Uterus (tissue), 4 donors: ENCODE data around the gene GMCL2. TPM values are rescaled to one million over a fixed set of nuclear protein-coding genes. Genes with fewer than 3 reads are reported as not detected.
"Not testable (repeated sequence)": the region's sequence is repeated elsewhere in the genome, so short reads cannot be mapped to it uniquely, and the experiment has no call there.

Experiments used
- DNase-seq, 2 donors: peaks; one replicate each; pipeline ENCODE4 v3.0.0-alpha.2; 2019 to 2020
- H3K27ac ChIP-seq, 2 donors: fragments of 200-600 bp; sonication (generic); 1 replicate in 1 of 2; 2 replicates in 1 of 2; pipeline ENCODE4 v1.5.1; 2016 to 2018
- H3K27me3 ChIP-seq, 2 donors: fragments of 200-600 bp; sonication (generic); one replicate each; pipeline ENCODE4 v1.5.1; 2018 to 2019; ENCODE audit warnings: control low read depth in 1 of 2
- H3K36me3 ChIP-seq, 2 donors: fragments of 200-600 bp; sonication (generic); one replicate each; pipeline ENCODE4 v1.5.1; 2019; ENCODE audit warnings: control low read depth in 1 of 2
- H3K4me1 ChIP-seq, 2 donors: fragments of 200-600 bp; sonication (generic); one replicate each; pipeline ENCODE4 v1.5.1; 2018 to 2019; ENCODE audit warnings: control low read depth in 1 of 2
- H3K4me3 ChIP-seq, 2 donors: fragments of 200-600 bp; sonication (generic); 1 replicate in 1 of 2; 2 replicates in 1 of 2; pipeline ENCODE4 v1.5.1; 2018 to 2019; ENCODE audit warnings: mild to moderate bottlenecking in 1 of 2
- H3K9me3 ChIP-seq, 2 donors: fragments of 200-600 bp; sonication (generic); one replicate each; pipeline ENCODE4 v1.5.1; 2019; ENCODE audit warnings: control low read depth in 1 of 2
- CTCF ChIP-seq, 4 experiments: fragments of 200-600 bp in 2 of 4; fragments of 450-650 bp in 2 of 4; sonication (generic) in 2 of 4; IDR thresholded peaks; one replicate each; pipeline ENCODE4 v1.5.1; 2016 to 2019; ENCODE audit warnings: antibody characterized with exemption in 4 of 4, mild to moderate bottlenecking in 2 of 4, moderate library complexity in 1 of 4
- POLR2A ChIP-seq, 2 donors: fragments of 450-650 bp; IDR thresholded peaks; one replicate each; pipeline ENCODE4 v1.6.1; 2016; ENCODE audit warnings: antibody characterized with exemption in 2 of 2, mild to moderate bottlenecking in 1 of 2, moderate library complexity in 1 of 2
- intact Hi-C: fragments of 100-400 bp; cut with DNase I; formaldehyde crosslinking; loops from one replicate; pipeline ENCODE4 v1.15.1; 2023; ENCODE audit warnings: low total_unique reads
- total RNA-seq, 4 donors: library from RNA; depleted of rRNA in 3 of 4; stranded (reverse); fragments of >200 nt in 3 of 4; gene quantifications; one replicate each; pipeline versions ENCODE4 v1.1.0 to v1.2.4, GENCODE V29; 2014 to 2023
- donor health status: DM: yes; HTN: yes; CAD: no.

The GMCL2 gene
- total RNA-seq, 4 donors from 2014 or later: not detected

GRCh38 chr5:178230879-178231538 is 43.8 kb upstream of the GMCL2 start:
- peak in 1 of 2 donors; percentile 31 for DNase-seq
- H3K27me3 ChIP-seq: no peaks in the 10 kb centered on the region
- peaks cover 0 to 14% of the 10 kb centered on the region in 2 donors for H3K4me1 ChIP-seq
- no peaks in the 10 kb centered on the region for H3K9me3 ChIP-seq
- intact Hi-C loops: no loop called here
- no peaks in the 10 kb centered on the region for H3K36me3 ChIP-seq
- peak overlapping the region; percentile 66 to 73 for H3K4me3 ChIP-seq
- peak overlapping the region in 1 of 2 donors; percentile 95 for H3K27ac ChIP-seq
- TF ChIP-seq POLR2A (IDR thresholded peaks at IDR 0.05) (no peak), CTCF (IDR thresholded peaks at IDR 0.05) (no peak)

GRCh38 chr5:178229861-178230260 is 42.7 kb upstream of the GMCL2 start:
- no peak overlapping the region for H3K4me3 ChIP-seq
- DNase-seq: no peak
- H3K27me3 ChIP-seq: no peaks in the 10 kb centered on the region
- TF ChIP-seq CTCF (IDR thresholded peaks at IDR 0.05): no peak
- no peak for TF ChIP-seq POLR2A (IDR thresholded peaks at IDR 0.05)
- no peaks in the 10 kb centered on the region for H3K9me3 ChIP-seq
- intact Hi-C loops: no loop called here
- no peaks in the 10 kb centered on the region for H3K36me3 ChIP-seq
- peaks cover 0 to 14% of the 10 kb centered on the region in 2 donors for H3K4me1 ChIP-seq
- H3K27ac ChIP-seq: no peak overlapping the region

GRCh38 chr5:178229111-178229510 is 41.9 kb upstream of the GMCL2 start:
- DNase-seq: not testable (repeated sequence)

DNA sequence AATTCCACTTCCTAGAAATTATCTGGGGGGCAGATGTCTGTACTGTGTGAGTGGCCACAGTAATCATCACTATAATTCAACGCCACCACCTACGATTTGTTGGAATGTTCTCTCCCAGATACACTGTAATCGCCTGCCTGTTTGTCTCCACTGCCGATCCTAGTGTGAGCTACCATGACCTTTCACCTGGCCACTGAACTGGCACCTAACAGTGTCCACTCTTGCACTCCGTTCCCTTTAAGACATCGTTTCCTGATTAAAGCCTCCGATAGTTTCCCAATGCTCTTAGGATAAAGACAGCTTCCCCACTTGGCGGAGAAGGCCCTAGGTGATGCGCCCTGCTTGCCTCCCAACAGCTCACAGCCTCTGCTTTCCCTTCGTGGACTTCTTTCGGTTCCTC is 41.4 kb upstream of the GMCL2 start:
- peaks cover 0 to 14% of the 10 kb centered on the region in 2 donors for H3K4me1 ChIP-seq
- no peak for DNase-seq
- H3K27ac ChIP-seq: no peak overlapping the region
- H3K9me3 ChIP-seq: no peaks in the 10 kb centered on the region
- no peaks in the 10 kb centered on the region for H3K36me3 ChIP-seq
- H3K4me3 ChIP-seq: no peak overlapping the region
- intact Hi-C loops: no loop called here
- H3K27me3 ChIP-seq: no peaks in the 10 kb centered on the region
- TF ChIP-seq POLR2A (IDR thresholded peaks at IDR 0.05): no peak
- TF ChIP-seq CTCF (IDR thresholded peaks at IDR 0.05): no peak

More at GRCh38 chr5:178229111-178229510, 41.9 kb upstream of the GMCL2 start:
- H3K36me3 ChIP-seq, H3K27me3 ChIP-seq, H3K4me3 ChIP-seq, H3K27ac ChIP-seq, H3K9me3 ChIP-seq, intact Hi-C loops: not testable (repeated sequence)
- peaks cover 0 to 14% of the 10 kb centered on the region in 2 donors for H3K4me1 ChIP-seq

DNA sequence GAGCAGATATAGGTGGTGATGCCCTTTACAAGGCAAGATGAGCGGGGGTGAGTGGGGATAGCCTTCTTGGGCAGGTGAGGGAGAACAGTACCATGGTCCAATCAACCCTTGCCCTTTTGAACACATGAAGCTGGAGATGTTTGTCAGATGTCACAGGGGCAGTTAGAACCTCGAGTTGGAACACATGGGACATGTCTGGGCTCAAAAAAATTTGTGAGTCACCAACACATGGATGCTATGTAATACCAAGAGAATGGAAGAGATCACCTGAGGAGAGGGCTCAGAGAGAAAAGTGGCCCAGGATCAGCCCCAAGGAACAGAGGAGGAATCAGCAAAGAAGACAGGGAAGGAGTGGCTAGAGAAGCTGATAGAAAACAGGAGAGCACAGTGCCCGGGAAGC is 40.8 kb upstream of the GMCL2 start:
- H3K36me3 ChIP-seq: no peaks in the 10 kb centered on the region
- intact Hi-C loops: no loop called here

More for the DNA sequence above, 40.8 kb upstream of the GMCL2 start:
- H3K4me3 ChIP-seq: no peak overlapping the region
- H3K9me3 ChIP-seq: no peaks in the 10 kb centered on the region
- H3K4me1 ChIP-seq: peaks cover 0 to 14% of the 10 kb centered on the region in 2 donors
- TF ChIP-seq POLR2A (IDR thresholded peaks at IDR 0.05) (no peak), CTCF (IDR thresholded peaks at IDR 0.05) (no peak)
- DNase-seq: no peak
- H3K27ac ChIP-seq: no peak overlapping the region
- no peaks in the 10 kb centered on the region for H3K27me3 ChIP-seq
